GM21723 (cell line): ENCODE measurements around the gene DNAJC24.

Source experiments
- ATAC-seq: cut with Tn5 transposase; IDR thresholded peaks from one replicate; pipeline ENCODE4 v1.9.1; 2021; ENCODE audit warnings: mild to moderate bottlenecking, moderate library complexity; ENCODE audit not compliant: unreplicated experiment

DNAJC24 gene

GRCh38 chr11:31414338-31414737, 44.7 kb downstream of the DNAJC24 start:
- no peak for ATAC-seq

- no peak for ATAC-seq
Measured at GRCh38 chr11:31415435-31415834, 45.8 kb downstream of the DNAJC24 start.

- no peak for ATAC-seq
Measured at GRCh38 chr11:31417357-31417756, 47.7 kb downstream of the DNAJC24 start.

- no peak for ATAC-seq
Measured at GRCh38 chr11:31417816-31418215, 48.2 kb downstream of the DNAJC24 start.

GRCh38 chr11:31419138-31419537, 49.5 kb downstream of the DNAJC24 start:
- ATAC-seq = no peak

- ATAC-seq = no peak
Measured at GRCh38 chr11:31419669-31420068, 50.0 kb downstream of the DNAJC24 start.

GRCh38 chr11:31421820-31422219, 52.2 kb downstream of the DNAJC24 start:
- no peak for ATAC-seq

- no peak for ATAC-seq
Measured at GRCh38 chr11:31422703-31423102, 53.0 kb downstream of the DNAJC24 start.

GRCh38 chr11:31424652-31425051, 55.0 kb downstream of the DNAJC24 start:
- ATAC-seq = no peak

GRCh38 chr11:31433851-31434250, 64.2 kb downstream of the DNAJC24 start:
- ATAC-seq = no peak

GRCh38 chr11:31437742-31438435, 68.2 kb downstream of the DNAJC24 start:
- no peak for ATAC-seq

- no peak for ATAC-seq
Measured at GRCh38 chr11:31441296-31441695, 71.6 kb downstream of the DNAJC24 start.

GRCh38 chr11:31442086-31442485, 72.4 kb downstream of the DNAJC24 start:
- no peak for ATAC-seq

- ATAC-seq = no peak
Measured at GRCh38 chr11:31443802-31444201, 74.1 kb downstream of the DNAJC24 start.

- no peak for ATAC-seq
Measured at GRCh38 chr11:31445621-31446020, 76.0 kb downstream of the DNAJC24 start.

- ATAC-seq = no peak
Measured at GRCh38 chr11:31449040-31449439, 79.4 kb downstream of the DNAJC24 start.

- no peak for ATAC-seq
Measured at GRCh38 chr11:31450841-31451240, 81.2 kb downstream of the DNAJC24 start.

GRCh38 chr11:31455177-31455576, 85.5 kb downstream of the DNAJC24 start:
- no peak for ATAC-seq

GRCh38 chr11:31464436-31464835, 94.8 kb downstream of the DNAJC24 start:
- ATAC-seq = no peak

GRCh38 chr11:31474083-31474482, 104.4 kb downstream of the DNAJC24 start:
- ATAC-seq = no peak

GRCh38 chr11:31477528-31478222, 108.0 kb downstream of the DNAJC24 start:
- ATAC-seq = no peak

- ATAC-seq = no peak
Measured at GRCh38 chr11:31478223-31478590, 108.5 kb downstream of the DNAJC24 start.

- no peak for ATAC-seq
Measured at GRCh38 chr11:31479066-31479465, 109.4 kb downstream of the DNAJC24 start.
